ENCODE measurements around the gene MORN3.
"Not testable (repeated sequence)": the region's sequence is repeated elsewhere in the genome, so short reads cannot be mapped to it uniquely, and the experiment has no call there.

Gene MORN3

GRCh38 chr12:121638298-121639202 is 30.9 kb downstream of the MORN3 start:
- no peak for DNase-seq (ENCODE audit: low read depth)

- peak; percentile 52 for DNase-seq (ENCODE audit: low read depth)
These were observed 32.1 kb downstream of the MORN3 start for GRCh38 chr12:121637231-121637914.

- no peak for DNase-seq (ENCODE audit: low read depth)
These were observed 34.6 kb downstream of the MORN3 start for GRCh38 chr12:121634836-121635235.

GRCh38 chr12:121633833-121634196 is 35.6 kb downstream of the MORN3 start:
- DNase-seq (ENCODE audit: low read depth): not testable (repeated sequence)

GRCh38 chr12:121632069-121632970 is 37.1 kb downstream of the MORN3 start:
- DNase-seq (ENCODE audit: low read depth): no peak

GRCh38 chr12:121630791-121631355 is 38.6 kb downstream of the MORN3 start:
- DNase-seq (ENCODE audit: low read depth): no peak

GRCh38 chr12:121628536-121628935 is 40.9 kb downstream of the MORN3 start:
- no peak for DNase-seq (ENCODE audit: low read depth)

GRCh38 chr12:121628037-121628436 is 41.4 kb downstream of the MORN3 start:
- no peak for DNase-seq (ENCODE audit: low read depth)

- DNase-seq (ENCODE audit: low read depth): peak; percentile 86
These were observed 42.4 kb downstream of the MORN3 start for GRCh38 chr12:121626853-121627640.

GRCh38 chr12:121626087-121626852 is 43.2 kb downstream of the MORN3 start, which contains the start of gene ORAI1:
Gene ORAI1, plus strand, starts transcription at chr12:121626530.
- DNase-seq (ENCODE audit: low read depth): peak; percentile 94

- no peak for DNase-seq (ENCODE audit: low read depth)
These were observed 49.0 kb downstream of the MORN3 start for GRCh38 chr12:121620333-121620891.

GRCh38 chr12:121618659-121619233 is 50.7 kb downstream of the MORN3 start:
- DNase-seq (ENCODE audit: low read depth): no peak

GRCh38 chr12:121614872-121615467 is 54.5 kb downstream of the MORN3 start:
- DNase-seq (ENCODE audit: low read depth): no peak

GRCh38 chr12:121613462-121613861 is 56.0 kb downstream of the MORN3 start:
- no peak for DNase-seq (ENCODE audit: low read depth)

- no peak for DNase-seq (ENCODE audit: low read depth)
These were observed 58.1 kb downstream of the MORN3 start for GRCh38 chr12:121611306-121611705.

GRCh38 chr12:121610239-121611149 is 59.0 kb downstream of the MORN3 start:
- no peak for DNase-seq (ENCODE audit: low read depth)

GRCh38 chr12:121608301-121608700 is 61.2 kb downstream of the MORN3 start:
- no peak for DNase-seq (ENCODE audit: low read depth)

GRCh38 chr12:121603581-121603980 is 65.9 kb downstream of the MORN3 start:
- DNase-seq (ENCODE audit: low read depth): no peak
